GM19240 (cell line): ENCODE results near the gene MOB1A.
"Not testable (repeated sequence)": the region's sequence is repeated elsewhere in the genome, so short reads cannot be mapped to it uniquely, and the experiment has no call there.

Experiments used
- DNase-seq: peaks from one replicate; pipeline ENCODE4 v3.0.0; 2011; ENCODE audit warnings: low spot score; ENCODE audit not compliant: insufficient read length

The MOB1A gene

DNA sequence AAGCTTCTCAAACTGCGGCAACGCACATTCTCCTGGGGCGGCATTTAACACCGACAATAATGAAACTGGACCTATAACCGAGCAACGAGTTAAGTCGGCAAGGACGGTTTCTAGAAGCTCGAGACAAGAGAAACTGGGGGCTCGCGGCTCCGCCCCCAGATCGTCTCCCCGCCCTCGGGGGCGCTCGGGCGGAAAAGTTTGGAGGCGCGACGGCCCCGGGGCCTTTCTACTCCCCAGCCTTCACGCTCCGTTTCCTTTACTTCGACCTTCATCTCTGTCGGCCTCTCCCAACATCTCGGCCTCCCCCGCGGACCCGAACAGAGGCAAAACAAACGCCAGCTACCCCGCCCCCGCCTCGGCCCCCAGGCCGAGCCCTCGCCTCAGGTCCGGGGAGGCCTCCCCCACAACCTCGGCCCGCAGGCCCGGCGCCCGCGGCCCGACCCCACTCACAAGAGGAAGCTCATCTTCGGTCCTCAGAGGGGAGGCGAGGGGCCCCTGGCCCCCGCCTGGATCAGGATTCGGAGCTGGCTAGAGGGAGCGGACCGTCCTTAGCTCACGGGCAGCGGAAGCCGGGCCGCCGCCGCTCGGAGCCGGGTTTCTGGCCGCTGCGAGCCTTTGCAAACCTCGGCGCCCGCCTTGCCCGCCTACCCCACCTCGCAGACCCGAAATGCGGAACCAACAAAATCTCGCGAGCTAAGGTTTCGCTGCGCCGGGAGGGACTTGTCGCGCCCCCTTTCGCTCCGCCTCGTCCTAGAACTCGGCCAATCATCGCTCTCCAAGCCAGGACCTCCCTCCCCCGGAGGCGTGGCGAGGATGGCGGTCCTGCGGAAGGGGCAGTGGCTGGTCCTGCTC, at the start of gene MOB1A:
Gene MOB1A (minus strand): TSS at position 669 of the 852 bp plus-strand sequence. CDS start 205 bp downstream, at position 464.
- peak; percentile 47 for DNase-seq

DNA sequence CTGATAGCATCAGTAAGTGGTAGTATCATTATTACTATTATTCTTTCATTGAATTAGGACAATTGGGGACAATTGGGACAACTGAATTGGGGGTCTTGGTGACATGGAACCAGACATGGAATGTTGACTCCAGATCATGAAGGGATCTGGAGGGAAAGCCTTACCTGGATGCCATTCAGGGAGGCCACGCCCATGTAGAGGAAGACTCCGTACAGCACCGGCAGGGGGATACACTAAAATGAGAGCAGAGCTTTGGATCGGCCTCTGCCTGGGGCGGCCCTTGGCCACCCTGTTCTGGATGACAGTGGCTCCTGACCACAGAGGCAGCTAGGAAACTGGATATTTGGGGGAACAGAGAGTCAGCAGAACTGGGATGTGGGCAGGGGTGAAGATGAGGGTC, 49.0 kb upstream of the MOB1A start:
- no peak for DNase-seq

DNA sequence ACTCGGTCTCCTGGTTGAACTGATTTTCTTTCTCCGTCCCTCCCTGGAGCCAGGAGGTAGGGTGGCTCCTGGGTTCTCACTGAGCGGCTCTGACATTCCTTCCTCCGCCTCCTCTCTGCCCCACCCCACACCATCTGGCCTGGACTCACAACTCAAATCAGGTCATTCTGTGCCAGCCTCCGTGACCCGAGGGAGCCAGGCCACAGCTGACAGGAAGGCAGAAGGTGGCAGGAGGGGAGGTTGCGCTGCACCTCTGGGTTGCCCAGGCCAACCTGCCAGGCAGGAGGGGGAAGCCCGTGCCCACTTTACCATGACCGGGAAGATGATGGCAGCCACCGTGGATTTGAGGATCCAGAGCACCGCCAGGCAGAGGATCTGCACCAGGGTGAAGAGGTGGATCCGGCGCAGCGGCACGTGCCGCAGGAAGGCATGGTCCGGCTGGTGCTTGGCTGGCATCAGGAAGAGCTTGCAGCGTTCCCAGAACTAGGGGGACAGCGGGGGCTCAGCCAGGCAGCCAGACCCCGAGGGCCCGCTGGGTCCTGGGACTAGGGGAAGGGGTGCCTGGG, 48.1 kb upstream of the MOB1A start:
- DNase-seq, result no peak

DNA sequence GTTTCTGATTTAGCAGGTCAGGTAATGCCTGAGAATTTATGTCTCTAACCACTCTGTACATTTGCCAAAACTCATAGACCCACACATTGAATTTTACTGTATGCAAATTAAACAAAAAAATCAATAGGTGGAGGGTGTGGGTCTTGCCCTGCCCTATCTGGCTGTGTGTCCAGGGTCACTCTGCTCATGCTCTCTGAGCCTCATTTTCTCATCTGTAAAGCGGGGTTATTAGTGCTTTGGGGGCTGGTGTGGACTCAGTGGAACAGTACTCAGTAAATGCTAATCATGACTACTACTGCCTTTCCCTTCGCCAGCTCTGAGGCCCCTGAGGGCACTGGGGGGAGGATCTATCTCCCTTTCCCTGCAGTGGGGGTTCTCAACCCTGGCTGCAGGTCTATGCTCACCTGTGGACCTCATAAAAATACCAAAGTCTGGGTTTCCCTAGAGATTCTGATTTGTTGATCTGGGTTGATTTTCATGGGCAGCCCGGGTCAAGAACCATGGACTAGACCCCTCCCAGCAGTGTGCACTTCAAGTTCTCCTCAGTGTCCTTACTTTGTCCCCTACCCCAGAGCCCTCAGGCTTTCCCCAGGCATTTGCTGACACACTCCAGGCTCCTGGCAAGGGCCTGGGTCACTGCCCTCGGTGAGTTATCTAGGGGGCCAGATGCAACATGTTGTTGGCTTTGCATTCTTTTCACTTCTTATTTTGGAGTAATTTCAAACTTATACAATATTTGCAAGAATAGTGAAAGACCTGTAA, 47.2 kb upstream of the MOB1A start:
- DNase-seq, result no peak

GRCh38 chr2:74223941-74224770, 45.5 kb upstream of the MOB1A start:
- DNase-seq, result no peak

DNA sequence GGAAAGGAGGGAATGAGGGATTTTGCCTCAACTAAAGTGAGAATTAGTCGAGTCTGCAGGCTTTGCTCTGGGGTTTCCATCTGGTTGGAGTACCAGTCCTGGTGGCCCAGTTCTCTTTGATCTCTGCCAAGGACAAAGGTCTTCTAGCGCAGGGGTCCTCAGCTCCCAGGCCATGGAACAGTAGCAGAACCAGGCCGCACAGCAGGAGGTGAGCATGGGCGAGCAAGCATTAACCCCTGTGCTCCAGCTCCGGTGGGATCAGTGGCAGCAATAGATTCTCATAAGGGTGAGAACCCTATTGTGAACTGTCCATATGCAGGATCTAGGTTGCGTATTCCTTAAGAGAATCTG, 43.6 kb upstream of the MOB1A start:
- DNase-seq, result no peak

DNA sequence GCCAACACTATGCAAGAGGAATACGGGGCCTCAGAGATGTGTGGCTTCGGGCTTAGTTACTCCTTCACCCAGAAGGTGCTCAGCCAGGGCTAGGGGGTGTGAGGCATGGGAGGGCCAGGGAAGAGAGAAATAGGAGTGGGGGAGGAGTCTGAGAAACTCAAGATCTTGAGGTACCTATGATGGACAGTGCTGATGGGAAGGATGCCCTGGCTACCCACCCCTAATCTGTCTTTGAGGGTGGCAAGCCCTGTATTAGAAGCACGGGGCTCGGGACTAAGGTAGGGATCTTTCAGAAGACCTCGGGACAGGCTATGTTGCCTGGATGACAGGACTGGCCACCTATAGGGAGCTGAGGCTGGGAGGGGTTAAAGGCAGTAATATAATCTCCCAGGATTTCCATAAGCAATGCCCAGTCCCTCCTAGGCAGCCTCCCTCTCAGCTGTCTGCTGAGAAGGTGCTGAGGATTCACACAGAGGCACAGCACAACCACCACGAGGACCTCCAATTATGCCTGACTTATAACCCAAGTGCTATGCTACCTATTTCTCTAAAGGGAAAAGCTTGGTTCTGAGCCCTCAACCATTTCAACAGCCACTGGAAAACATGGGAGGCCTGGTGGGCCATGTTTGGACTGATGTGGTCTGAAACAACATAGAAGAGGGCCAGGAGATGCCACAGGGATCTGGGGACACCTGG, 43.1 kb upstream of the MOB1A start:
- DNase-seq, result no peak

GRCh38 chr2:74221091-74221490, 42.4 kb upstream of the MOB1A start:
- DNase-seq, result no peak

DNA sequence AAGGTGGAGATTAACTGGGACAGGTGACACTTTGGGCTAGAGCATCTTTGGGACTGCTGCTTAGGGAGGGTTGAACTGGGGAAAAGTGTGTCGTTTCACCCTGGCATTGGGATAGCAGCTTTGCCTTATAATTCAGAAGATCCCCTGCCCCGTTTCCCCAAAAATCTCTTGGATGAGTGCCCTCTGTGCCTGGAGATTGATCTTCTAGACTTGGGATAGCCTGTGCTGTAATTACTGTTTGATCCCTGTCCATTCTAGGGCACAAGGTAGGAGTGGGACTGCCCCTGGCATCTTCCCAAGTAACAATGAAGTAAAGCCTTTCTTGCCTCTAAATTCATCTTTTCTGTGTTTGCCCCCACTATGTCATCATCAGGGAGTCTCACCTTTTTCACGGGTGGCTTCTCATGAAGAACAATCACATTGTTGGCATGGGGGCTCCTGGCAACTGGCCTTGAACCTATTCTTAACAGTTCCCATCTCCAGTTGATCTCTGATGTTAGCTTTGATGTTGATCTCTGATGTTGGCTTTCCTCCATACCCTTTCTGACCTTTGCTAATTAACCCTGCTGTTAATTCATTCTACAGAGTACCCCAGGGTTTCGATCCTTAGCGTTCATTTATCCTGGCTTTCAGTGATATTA, 41.3 kb upstream of the MOB1A start:
- no peak for DNase-seq

- DNase-seq, result no peak
Observed at GRCh38 chr2:74216642-74217041, 38.0 kb upstream of the MOB1A start.

GRCh38 chr2:74215771-74216170, 37.1 kb upstream of the MOB1A start:
- not testable (repeated sequence) for DNase-seq

GRCh38 chr2:74212702-74213410, 34.2 kb upstream of the MOB1A start:
- DNase-seq, result no peak

- peak; percentile 18 for DNase-seq
Observed at GRCh38 chr2:74206180-74206688, 27.6 kb upstream of the MOB1A start.

GRCh38 chr2:74205596-74205995, 26.9 kb upstream of the MOB1A start:
- no peak for DNase-seq

GRCh38 chr2:74205113-74205512, 26.4 kb upstream of the MOB1A start:
- DNase-seq, result no peak

DNA sequence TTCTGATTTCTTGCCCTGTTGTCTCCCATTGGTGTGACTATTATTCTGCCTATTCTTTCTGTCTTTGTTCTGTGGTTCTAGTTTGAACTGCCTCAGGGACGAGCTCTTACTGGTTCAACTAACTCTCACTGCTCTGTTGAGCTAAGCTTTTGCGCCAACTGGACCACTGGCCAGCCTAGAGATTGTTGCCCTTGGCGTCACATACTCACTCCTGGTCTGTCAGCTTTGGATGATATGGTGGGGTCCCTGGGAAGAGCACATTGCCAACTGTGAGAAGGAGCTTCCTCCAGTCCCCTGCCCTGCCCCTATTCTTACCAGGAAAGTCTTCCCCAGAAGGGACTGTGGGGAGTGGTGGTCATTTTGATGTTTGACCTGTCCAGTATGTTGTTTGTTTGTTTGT, 25.8 kb upstream of the MOB1A start:
- no peak for DNase-seq

DNA sequence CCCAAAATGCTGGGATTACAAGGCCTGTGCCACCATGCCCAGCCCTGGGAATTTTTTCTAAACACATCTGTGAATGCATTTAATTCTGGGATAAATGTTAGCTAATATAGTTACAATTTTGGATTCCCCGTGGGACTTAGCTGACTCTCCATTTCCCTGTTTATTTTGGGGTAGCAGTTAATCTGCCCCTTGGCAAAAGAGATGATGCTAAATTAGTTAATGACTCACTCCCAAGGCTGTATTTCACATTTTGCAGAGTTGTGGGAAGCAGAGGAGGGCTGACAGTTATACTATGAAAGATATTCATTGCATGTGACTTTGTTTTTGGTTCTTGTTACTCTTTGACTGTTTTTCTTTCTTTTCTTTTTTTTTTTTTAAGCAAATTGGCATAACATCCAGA, 22.9 kb upstream of the MOB1A start:
- DNase-seq, result no peak

DNA sequence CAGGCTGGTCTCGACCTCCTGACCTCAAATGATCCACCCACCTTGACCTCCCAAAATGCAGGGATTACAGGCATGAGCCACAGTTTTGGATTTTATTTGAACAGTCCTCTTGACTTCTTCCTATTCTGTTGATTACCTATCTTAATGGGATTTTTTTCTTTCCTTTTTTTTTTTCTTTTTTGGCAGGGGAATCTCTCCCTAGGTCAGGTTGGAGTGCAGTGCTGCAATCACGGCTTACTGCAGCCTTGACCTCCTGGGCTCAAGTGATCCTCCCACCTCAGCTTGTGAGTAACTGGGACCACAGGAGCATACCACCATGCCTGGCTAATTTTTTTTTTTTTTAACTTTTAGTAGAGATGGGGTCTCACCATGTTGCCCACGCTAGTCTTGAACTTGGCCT, 22.5 kb upstream of the MOB1A start:
- DNase-seq, result no peak

GRCh38 chr2:74199871-74200305, 21.2 kb upstream of the MOB1A start:
- DNase-seq, result no peak
